HG02870 (cell line): ENCODE measurements around the gene DLGAP1.

ENCODE experiments used
- ATAC-seq: cut with Tn5 transposase; IDR thresholded peaks from one replicate; pipeline ENCODE4 v1.9.1; 2021; ENCODE audit warnings: mild to moderate bottlenecking, moderate library complexity; ENCODE audit not compliant: unreplicated experiment

Gene DLGAP1

DNA sequence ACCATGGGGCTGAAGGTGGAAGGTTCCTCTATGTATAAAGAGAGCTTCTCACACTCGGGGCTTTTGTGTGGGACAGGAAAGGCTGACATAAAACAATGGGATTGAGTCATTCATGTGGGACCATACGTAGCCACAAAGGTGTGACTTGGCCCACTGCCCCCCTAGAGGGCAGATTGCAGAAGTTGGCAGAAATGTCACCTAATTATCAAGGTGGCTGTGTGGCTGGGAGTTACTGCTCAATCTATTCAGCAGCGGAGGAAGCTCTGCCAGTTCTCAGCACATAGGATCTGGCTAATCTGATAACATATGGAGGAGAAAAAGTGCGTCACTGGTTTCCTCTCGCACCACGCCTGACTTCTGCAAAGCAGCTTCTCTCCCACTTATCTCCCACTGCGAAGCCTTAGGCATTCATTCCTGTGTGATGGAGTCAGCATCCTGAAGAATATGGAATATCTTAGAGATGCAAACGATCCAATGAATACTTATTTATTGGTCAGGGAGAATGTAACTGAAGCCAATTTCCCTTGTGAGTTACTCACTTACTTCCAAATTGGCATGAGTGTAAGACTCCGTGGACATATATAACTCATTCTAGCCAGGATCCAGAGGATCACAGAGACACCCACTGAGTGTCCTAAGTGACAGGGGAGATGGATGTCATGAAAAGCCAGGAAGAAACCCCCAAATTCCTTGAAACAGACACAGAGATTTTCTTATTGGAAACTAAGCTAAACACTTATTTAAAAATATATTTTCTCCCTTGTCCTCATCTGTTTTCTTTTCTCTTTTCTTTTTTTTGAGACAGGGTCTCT, 660.4 kb downstream of the DLGAP1 start:
- ATAC-seq: no peak

DNA sequence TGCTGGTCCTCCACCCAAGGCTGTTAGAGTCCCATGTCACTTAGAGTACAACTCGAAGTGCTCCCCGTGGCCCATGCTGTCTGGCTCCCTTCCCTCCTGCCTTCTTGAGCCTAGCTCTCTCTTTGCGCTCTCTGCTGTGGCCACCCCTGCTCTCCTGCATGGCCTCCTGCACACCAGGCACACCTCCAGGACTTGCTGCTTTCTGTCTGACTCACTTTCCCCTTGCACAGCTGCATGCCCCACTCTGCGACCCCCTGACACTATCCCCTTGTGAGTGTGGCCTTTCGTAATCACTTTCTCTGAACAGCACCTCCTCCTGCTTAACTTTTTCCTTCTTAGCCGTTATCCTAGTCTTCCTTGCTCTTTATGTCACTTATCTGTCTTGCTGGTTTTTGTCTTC, 661.6 kb downstream of the DLGAP1 start:
- no peak for ATAC-seq

- ATAC-seq: no peak
These were observed 662.0 kb downstream of the DLGAP1 start for GRCh38 chr18:3793111-3793510.

DNA sequence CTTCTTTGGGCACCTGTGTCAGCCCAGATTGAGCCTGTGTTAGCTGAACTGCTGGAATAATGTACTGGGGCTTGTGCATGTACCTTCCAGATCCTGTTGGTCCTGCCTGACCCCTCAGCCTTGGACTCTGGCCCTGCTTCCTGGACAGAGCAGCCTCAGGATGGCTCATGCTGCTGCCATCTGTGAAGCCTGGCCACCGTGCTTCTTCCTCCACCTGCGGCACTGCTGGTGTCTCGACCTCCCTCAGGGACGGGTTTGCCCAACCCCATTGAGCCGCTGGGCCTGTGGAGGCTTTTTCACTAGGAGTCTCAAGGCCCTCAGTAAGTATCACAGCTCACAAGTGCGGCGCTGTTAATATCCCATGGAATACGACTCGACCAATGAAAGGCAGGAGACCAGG, 662.4 kb downstream of the DLGAP1 start:
- no peak for ATAC-seq

DNA sequence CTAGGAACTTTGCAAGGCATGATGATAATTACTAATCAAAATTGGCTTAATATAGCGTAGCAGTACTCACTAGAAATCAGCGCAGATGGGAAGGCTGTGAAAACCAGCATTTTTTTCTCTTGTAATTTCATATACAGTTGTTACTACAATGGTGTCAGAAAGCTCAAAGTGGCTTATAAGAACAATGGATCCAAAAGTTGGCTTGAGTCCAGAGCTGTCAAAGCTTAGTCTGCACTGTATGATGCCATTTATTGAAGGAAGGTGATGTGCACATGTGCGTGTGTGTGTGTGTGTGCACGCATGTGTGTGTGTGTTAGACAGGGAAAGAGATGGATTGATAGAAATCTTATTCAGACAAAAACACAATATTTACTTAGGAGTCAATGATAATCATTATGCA, 663.9 kb downstream of the DLGAP1 start:
- ATAC-seq: no peak

- no peak for ATAC-seq
These were observed 664.4 kb downstream of the DLGAP1 start for GRCh38 chr18:3790703-3791102.

DNA sequence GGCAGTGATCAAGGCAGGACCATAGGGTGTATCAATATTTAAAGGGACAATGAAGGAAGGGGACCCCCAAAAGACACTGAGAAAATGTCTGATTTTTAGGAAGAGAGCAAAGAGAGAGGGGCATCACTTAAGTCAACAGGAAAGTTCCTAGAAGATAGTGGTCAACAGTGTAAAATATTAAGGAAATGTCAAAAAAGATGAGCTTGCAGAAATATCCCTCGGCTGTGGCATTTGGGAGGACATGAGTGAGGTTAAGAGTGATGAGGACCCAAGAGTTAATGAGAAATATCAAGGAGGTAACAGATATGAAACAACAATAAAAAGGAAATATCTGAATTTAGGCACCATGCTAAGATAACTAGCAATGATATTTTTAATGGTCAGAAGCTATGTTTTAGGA, 665.6 kb downstream of the DLGAP1 start:
- ATAC-seq: no peak

DNA sequence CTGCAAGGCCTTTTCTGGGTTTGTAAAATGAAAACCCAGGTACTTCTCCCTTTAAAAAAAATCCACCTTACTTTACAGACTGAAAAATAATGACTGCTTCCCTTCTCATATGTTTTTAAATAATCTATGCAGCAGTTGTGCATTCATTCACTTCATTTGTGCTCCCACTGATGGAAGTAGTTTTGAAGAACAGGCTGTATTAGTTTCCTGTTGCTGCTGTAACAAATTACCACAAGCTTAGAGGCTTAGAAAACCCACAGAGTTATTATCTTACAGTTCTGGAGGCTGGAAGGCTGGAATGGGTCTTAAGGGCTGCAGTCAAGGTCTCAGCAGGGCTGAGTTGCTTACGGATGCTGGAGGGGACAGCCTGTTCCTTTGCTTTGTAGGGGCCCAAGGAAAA, 670.2 kb downstream of the DLGAP1 start:
- no peak for ATAC-seq

GRCh38 chr18:3782901-3783300, 672.2 kb downstream of the DLGAP1 start:
- ATAC-seq: no peak

DNA sequence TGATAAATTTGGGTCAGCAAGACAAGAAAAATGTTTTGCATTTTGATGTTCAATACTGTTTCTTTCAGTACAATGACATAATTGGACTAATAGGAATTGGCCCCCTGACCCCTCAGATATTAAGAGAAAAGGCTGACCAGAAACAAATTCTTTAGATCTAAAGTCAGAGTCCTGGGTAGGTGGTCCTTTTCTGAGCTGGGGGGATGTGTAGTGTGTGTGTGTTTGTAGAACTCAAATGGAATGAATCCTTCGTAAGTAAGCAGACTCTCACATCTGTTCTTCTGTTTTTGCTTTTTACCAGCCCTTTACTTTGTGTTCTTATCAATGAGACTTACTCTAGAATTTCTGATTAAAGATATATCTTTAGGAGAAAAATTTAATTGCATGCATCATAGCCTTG, 677.4 kb downstream of the DLGAP1 start:
- no peak for ATAC-seq

GRCh38 chr18:3777122-3777521, 678.0 kb downstream of the DLGAP1 start:
- ATAC-seq: no peak

GRCh38 chr18:3775996-3776395, 679.1 kb downstream of the DLGAP1 start:
- ATAC-seq: no peak

- no peak for ATAC-seq
These were observed 681.8 kb downstream of the DLGAP1 start for GRCh38 chr18:3773303-3773702.

DNA sequence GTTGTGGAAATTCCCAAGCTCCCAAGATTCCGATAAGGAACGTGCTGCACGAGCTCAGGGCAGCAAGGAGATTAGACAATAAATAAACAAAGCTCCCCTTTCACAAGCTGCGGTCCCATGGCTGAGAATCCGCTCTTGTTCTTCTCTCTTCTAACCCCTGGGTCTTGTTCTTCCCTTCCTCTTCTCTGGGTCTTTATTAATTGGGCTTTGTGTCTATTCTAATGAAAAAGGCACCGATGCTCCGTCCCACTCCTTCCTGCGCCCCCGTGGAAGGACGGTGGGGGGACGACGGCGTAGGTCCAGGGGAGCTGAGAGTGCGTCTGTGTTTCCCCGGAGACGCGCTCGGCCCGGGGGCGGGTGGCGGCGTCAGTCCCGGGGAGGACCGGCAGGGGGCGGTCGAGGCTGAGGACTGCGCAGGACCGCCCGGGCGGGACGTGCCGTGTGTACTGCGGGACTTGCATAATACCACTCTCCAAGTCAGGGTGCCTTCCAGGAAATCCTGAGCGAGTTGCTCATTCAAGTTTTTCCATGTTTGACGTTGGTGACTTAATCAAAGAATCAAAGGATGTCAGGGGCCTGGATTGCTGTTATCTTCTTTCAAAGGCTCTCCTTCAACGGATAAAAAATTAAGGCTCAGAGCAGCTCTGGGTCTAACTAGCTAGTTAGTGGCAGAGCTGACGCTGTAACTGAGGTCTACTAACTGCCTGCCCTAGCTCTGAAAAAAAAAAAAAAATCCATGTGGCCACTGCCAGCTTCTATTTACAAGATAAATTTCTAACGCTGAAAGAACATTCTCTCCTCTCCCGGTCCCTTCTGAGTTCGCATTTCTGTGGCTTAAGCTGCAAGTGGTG, 683.8 kb downstream of the DLGAP1 start:
- peak; percentile 95 for ATAC-seq

GRCh38 chr18:3761266-3761665, 693.8 kb downstream of the DLGAP1 start:
- ATAC-seq: no peak

DNA sequence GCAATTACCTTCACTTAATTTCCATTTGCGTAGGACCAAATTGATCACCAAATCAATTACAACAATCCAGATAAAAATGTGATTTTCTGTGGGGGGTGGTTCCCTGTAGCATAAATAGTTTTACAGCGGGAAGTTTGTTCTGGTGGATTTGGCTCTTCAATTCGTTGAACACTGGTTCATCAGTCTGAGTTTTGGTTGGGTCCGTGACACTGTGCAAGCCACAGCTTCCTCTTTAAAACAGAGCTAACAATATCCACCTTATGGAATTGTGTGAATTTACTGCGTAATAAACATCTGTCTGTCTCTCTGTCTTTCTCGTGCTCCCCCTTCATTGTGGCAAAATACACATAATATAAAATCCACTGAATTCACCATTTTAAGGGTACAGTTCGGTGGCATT, 694.4 kb downstream of the DLGAP1 start:
- ATAC-seq: no peak

- no peak for ATAC-seq
These were observed 696.0 kb downstream of the DLGAP1 start for GRCh38 chr18:3759099-3759498.

GRCh38 chr18:3758531-3758930, 696.6 kb downstream of the DLGAP1 start:
- ATAC-seq: no peak

- ATAC-seq: no peak
These were observed 697.7 kb downstream of the DLGAP1 start for GRCh38 chr18:3757361-3757760.

GRCh38 chr18:3753106-3753505, 702.0 kb downstream of the DLGAP1 start:
- no peak for ATAC-seq

- no peak for ATAC-seq
These were observed 707.0 kb downstream of the DLGAP1 start for GRCh38 chr18:3748086-3748485.
